ENCODE measurements around the gene PPIF.

PPIF gene

GRCh38 chr10:79376078-79376628 lies 28.9 kb downstream of the PPIF start:
- no peaks in the 10 kb centered on the region for H3K36me3 ChIP-seq (ENCODE audit: insufficient read depth, low read length)
- H3K9me3 ChIP-seq (ENCODE audit: control insufficient read depth, insufficient read depth, low read length), result peaks cover 4% of the 10 kb centered on the region; the same call in 1 of the 2 replicates
- H3K4me1 ChIP-seq (ENCODE audit: insufficient read depth, low read length), result peaks cover 4% of the 10 kb centered on the region; the same call in 1 of the 2 replicates
- H3K9ac ChIP-seq (ENCODE audit: low read depth, low read length), result no peak overlapping the region

GRCh38 chr10:79376751-79377556 lies 29.7 kb downstream of the PPIF start:
- peaks cover 10% of the 10 kb centered on the region; the same call in 1 of the 2 replicates for H3K4me1 ChIP-seq (ENCODE audit: insufficient read depth, low read length)
- H3K9ac ChIP-seq (ENCODE audit: low read depth, low read length), result no peak overlapping the region
- H3K36me3 ChIP-seq (ENCODE audit: insufficient read depth, low read length), result no peaks in the 10 kb centered on the region
- no peaks in the 10 kb centered on the region for H3K9me3 ChIP-seq (ENCODE audit: control insufficient read depth, insufficient read depth, low read length)

DNA sequence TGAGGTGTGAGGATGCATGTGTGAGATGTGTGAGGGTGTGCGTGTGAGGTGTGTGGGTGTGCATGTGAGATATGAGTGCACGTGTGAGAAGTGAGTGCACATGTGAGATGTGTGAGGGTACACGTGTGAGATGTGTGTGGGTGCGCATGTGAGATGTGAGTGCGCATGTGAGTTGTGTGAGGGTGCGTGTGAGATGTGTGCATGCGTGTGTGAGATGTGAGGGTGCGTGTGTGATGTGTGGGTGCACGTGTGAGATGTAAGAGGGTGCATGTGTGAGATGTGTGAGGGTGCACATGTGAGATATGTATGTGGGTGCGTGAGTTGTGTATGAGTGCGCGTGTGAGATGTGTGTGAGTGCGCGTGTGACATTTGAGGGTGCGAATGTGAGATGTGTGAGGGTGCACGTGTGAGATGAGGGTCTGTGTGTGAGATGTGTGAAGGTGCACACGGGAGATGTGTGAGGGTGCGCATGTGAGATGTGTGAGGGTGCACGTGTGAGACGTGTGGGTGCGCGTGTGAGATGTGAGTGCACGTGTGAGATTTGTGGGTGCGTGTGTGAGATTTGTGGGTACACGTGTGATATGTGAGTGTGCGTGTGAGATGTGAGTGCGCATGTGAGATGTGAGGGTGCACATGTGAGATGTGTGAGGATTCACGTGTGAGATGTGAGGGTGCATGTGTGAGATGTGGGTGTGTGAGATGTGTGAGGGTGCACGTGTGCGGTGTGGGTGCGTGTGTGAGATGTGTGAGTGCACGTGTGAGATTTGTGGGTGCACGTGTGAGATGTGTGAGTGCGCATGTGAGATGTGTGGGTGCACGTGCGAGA lies 30.5 kb downstream of the PPIF start:
- Histone ChIP-seq H3K9me3 (ENCODE audit: control insufficient read depth, insufficient read depth, low read length) (no peaks in the 10 kb centered on the region), H3K36me3 (ENCODE audit: insufficient read depth, low read length) (no peaks in the 10 kb centered on the region), H3K4me1 (ENCODE audit: insufficient read depth, low read length) (peaks cover 15% of the 10 kb centered on the region; the same call in 1 of the 2 replicates), H3K9ac (ENCODE audit: low read depth, low read length) (no peak overlapping the region)

GRCh38 chr10:79378383-79378646 lies 31.0 kb downstream of the PPIF start:
- H3K36me3 ChIP-seq (ENCODE audit: insufficient read depth, low read length), result no peaks in the 10 kb centered on the region
- H3K4me1 ChIP-seq (ENCODE audit: insufficient read depth, low read length), result peaks cover 15% of the 10 kb centered on the region; the same call in 1 of the 2 replicates
- no peak overlapping the region for H3K9ac ChIP-seq (ENCODE audit: low read depth, low read length)
- H3K9me3 ChIP-seq (ENCODE audit: control insufficient read depth, insufficient read depth, low read length), result no peaks in the 10 kb centered on the region

DNA sequence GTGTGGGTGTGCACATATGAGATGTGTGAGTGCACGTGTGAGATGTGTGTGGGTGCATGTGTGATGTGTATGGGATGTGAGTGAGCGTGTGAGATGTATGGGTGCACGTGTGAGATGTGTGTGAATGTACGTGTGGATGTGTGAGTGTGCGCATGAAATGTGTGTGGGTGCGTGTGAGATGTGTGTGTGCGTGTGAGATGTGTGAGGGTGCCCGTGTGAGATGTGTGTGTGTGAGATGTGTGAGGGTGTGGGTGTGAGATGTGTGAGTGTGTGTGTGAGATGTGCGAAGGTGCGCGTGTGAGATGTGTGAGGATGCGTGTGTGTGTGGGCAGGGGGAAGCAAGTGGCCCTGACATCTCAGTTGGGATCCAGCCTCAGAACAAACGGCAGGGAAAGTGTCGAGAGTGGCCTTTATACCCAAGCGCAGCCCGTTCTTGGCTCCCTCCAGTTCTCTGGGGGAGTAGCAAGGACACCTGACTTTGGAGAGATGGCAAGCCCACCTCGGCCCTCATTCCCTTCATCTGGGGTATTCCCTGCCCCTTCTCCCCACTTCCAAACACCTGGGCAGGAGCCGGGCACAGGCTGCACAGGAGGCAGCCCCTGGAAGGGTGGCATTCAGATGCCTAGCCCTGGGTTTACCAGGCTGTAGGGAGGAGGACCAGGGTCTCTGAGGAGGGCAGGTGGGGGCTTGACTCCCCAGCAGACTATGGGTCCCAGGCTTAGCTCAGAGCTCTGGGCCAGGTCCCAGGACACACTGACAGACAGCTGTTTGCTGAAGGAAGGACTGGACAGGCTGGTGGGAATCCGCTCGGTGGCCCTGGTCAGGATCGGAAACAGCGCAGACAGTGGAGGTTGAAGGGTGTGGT lies 31.6 kb downstream of the PPIF start:
- Histone ChIP-seq H3K4me1 (ENCODE audit: insufficient read depth, low read length) (peaks cover 15% of the 10 kb centered on the region; the same call in 1 of the 2 replicates), H3K9ac (ENCODE audit: low read depth, low read length) (no peak overlapping the region), H3K9me3 (ENCODE audit: control insufficient read depth, insufficient read depth, low read length) (no peaks in the 10 kb centered on the region), H3K36me3 (ENCODE audit: insufficient read depth, low read length) (no peaks in the 10 kb centered on the region)

- Histone ChIP-seq H3K4me1 (ENCODE audit: insufficient read depth, low read length) (peaks cover 15% of the 10 kb centered on the region; the same call in 1 of the 2 replicates), H3K36me3 (ENCODE audit: insufficient read depth, low read length) (no peaks in the 10 kb centered on the region), H3K9ac (ENCODE audit: low read depth, low read length) (no peak overlapping the region), H3K9me3 (ENCODE audit: control insufficient read depth, insufficient read depth, low read length) (no peaks in the 10 kb centered on the region)
Observed at GRCh38 chr10:79379512-79380124, 32.3 kb downstream of the PPIF start.

DNA sequence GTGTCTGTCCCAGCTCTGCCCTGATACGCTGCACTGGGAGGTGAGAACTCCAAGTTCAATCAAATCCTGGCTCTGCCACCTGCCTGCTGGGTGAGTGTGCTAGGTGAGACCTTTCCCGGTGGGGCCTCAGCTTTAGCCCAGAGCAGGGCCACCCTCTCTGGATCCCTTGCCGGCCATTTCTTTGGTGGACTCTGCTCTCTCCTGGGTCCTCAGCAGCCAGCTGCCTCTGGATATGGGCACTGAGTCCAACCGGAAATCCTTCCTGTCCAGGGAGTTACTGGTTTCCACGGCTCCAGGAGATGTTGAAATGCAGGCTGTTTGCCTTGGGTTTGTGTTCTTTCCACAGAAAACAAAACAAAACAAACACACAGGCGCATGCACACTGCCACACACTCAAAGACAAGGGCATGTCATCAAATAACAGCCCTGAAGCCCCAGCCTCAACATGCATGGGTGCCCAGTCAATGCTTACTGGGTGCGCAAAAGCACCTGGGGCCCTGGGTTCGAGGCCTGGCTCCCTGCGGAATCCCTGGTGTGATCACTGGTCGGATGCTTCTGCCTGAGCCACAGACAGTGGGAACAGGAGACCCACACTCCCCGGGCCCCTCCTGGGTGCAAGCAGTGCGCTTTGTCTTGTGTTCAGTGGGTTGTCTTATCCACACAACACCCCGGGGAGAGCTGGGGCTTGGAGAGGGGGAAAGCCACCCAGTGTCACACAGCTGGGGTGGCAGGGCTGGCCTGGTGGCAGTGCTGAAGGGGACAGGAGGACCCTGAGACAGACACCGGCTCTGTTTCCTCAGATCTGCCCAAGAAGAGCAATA lies 33.1 kb downstream of the PPIF start:
- Histone ChIP-seq H3K36me3 (ENCODE audit: insufficient read depth, low read length) (no peaks in the 10 kb centered on the region), H3K9me3 (ENCODE audit: control insufficient read depth, insufficient read depth, low read length) (no peaks in the 10 kb centered on the region), H3K4me1 (ENCODE audit: insufficient read depth, low read length) (peaks cover 11% of the 10 kb centered on the region; the same call in 1 of the 2 replicates), H3K9ac (ENCODE audit: low read depth, low read length) (no peak overlapping the region)

DNA sequence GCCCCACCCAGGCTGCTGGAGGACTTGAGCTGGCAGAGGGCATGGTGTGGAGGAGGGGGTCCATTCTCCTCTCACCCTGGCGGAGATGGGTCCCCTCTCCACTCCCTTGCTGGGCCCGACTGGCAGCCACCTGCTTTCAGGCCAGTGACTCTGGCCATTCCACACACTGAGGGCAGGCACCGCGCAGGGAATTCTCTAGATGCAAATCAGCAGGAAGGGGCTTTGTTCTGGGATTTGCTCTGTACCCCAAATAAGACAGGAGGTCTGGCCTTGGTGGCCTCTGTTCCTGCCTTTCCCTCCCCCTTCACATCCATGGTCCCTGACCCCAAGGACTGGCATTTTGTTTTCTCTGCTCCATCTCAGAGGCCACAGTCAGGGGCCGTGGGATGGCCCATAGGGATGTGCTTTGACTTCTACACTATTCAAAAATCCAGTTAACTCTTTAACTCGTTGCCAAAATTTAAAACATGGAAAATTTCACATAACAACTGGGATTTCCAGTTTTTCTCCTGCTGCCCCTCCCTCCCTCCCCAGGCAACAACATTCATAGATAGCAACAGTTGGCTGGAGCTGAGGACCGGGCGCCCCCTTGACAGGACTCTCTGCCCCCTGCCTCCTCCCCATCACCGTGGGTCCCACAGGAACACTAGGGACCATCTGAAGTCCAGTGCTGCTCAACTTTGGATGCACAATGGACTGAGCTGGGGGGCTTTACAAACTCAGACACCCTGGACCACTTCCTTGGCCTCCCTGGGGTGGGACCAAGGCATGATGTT lies 33.9 kb downstream of the PPIF start:
- H3K9ac ChIP-seq (ENCODE audit: low read depth, low read length), result no peak overlapping the region
- peaks cover 11% of the 10 kb centered on the region; the same call in 1 of the 2 replicates for H3K4me1 ChIP-seq (ENCODE audit: insufficient read depth, low read length)
- H3K9me3 ChIP-seq (ENCODE audit: control insufficient read depth, insufficient read depth, low read length), result no peaks in the 10 kb centered on the region
- no peaks in the 10 kb centered on the region for H3K36me3 ChIP-seq (ENCODE audit: insufficient read depth, low read length)

GRCh38 chr10:79381804-79382221 lies 34.5 kb downstream of the PPIF start:
- H3K4me1 ChIP-seq (ENCODE audit: insufficient read depth, low read length), result peaks cover 14% of the 10 kb centered on the region; the same call in 1 of the 2 replicates
- no peaks in the 10 kb centered on the region for H3K9me3 ChIP-seq (ENCODE audit: control insufficient read depth, insufficient read depth, low read length)
- H3K36me3 ChIP-seq (ENCODE audit: insufficient read depth, low read length), result no peaks in the 10 kb centered on the region
- no peak overlapping the region for H3K9ac ChIP-seq (ENCODE audit: low read depth, low read length)

DNA sequence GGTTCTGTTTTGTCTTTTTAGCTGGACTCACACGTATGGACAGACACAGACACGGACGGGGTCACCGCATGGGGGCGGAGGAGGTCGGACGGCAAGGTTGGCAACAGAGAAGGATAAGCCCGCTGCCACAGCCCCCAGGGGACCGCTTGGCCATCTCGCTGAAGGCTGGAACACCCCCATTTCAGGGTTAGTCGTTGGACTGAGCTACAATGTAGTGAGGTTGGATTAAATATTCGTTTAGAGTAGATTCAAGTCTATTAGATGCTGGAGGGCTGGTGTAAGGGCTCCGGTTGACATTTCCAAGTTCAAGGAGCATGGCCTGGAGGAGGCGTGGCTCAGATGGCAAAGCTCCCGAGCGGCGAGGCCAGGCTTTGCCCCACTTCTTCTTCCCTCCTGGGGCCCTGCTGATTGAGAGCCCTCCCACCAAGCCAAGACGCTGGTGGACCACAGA lies 35.2 kb downstream of the PPIF start:
- Histone ChIP-seq H3K4me1 (ENCODE audit: insufficient read depth, low read length) (peaks cover 14% of the 10 kb centered on the region; the same call in 1 of the 2 replicates), H3K36me3 (ENCODE audit: insufficient read depth, low read length) (no peaks in the 10 kb centered on the region), H3K9ac (ENCODE audit: low read depth, low read length) (no peak overlapping the region), H3K9me3 (ENCODE audit: control insufficient read depth, insufficient read depth, low read length) (no peaks in the 10 kb centered on the region)

DNA sequence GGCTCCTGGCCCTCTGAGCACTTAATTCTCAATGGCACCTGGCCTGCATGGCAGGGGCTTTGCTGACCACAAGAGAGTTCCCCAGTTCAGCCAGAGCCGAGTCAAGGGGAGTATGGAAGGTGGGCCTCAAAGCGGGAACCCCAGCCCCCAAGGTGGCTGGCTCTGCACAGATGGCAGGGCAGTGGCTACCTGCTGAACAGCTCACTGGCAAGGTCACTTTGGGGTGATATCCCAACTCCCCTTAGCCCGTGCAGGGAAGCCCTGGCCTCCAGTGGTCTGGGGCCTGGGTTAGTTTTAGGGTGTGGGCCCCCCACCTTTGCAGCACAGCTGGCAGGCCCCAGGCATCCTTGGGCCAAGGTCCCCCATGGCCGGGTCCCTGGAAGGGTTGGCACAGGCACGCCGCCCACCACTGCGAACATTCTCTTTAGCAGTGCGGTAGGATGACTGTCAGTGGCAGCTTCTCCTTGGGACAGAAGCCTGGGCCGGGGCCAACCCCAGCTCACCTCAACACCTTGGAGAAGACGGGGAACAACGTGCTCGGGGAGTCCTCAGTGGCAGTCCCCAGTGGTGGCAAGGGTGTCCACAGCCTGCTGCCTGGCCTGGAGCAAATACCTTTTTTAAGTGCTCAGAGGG lies 36.8 kb downstream of the PPIF start:
- Histone ChIP-seq H3K36me3 (ENCODE audit: insufficient read depth, low read length) (no peaks in the 10 kb centered on the region), H3K9me3 (ENCODE audit: control insufficient read depth, insufficient read depth, low read length) (no peaks in the 10 kb centered on the region), H3K4me1 (ENCODE audit: insufficient read depth, low read length) (peaks cover 14% of the 10 kb centered on the region; the same call in 1 of the 2 replicates), H3K9ac (ENCODE audit: low read depth, low read length) (no peak overlapping the region)

DNA sequence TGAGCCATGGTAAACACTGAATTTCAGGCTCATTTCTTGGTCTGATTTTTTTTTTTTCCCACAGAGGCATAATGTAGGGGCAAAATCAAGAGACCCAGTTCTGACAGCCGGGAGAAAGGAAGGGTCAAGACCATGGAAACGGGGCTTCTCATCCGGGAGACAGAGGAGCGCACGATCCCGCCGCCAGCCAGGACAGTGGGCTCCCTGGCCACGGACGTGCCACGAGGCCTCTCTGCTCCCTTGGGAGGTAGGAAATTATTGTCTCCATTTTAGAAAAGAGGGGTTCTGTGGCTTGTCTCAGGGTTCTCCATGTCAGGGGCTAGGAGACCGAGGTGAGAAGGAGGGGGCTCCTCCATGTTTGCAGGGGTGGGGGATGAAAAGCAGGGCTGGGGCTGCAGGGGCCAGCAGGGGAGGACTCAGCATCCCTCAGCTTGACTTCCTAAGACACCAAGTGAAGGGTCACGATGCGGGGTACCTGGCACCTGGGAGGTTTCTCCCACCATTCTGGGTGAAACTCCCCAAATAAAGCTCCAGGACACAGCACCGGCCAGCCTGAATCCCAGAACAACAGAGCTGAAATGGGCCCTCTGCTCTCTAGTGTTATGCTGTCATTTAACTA lies 37.6 kb downstream of the PPIF start:
- Histone ChIP-seq H3K36me3 (ENCODE audit: insufficient read depth, low read length) (no peaks in the 10 kb centered on the region), H3K4me1 (ENCODE audit: insufficient read depth, low read length) (peaks cover 14% of the 10 kb centered on the region; the same call in 1 of the 2 replicates), H3K9me3 (ENCODE audit: control insufficient read depth, insufficient read depth, low read length) (no peaks in the 10 kb centered on the region), H3K9ac (ENCODE audit: low read depth, low read length) (no peak overlapping the region)
